Measurements from ENCODE around the gene TEX261.

TEX261 gene

GRCh38 chr2:70961648-70961994, 33.1 kb downstream of the TEX261 start:
- no peak for DNase-seq (ENCODE audit: extremely low read depth, low read depth)
- no peak overlapping the region for H3K4me3 ChIP-seq (replicated peaks; ENCODE audit: low read depth, low read length)
- no peak for TF ChIP-seq CTCF (IDR thresholded peaks at IDR 0.05; ENCODE audit: low read depth, low read length, missing control alignments)

GRCh38 chr2:70960833-70961647, 33.6 kb downstream of the TEX261 start:
- no peak for TF ChIP-seq CTCF (IDR thresholded peaks at IDR 0.05; ENCODE audit: low read depth, low read length, missing control alignments)
- no peak for DNase-seq (ENCODE audit: extremely low read depth, low read depth)
- no peak overlapping the region for H3K4me3 ChIP-seq (replicated peaks; ENCODE audit: low read depth, low read length)

GRCh38 chr2:70959851-70960832, 34.5 kb downstream of the TEX261 start:
- no peak overlapping the region for H3K4me3 ChIP-seq (replicated peaks; ENCODE audit: low read depth, low read length)
- peak; percentile 14 for TF ChIP-seq CTCF (IDR thresholded peaks at IDR 0.05; ENCODE audit: low read depth, low read length, missing control alignments)
- DNase-seq (ENCODE audit: extremely low read depth, low read depth), result no peak

GRCh38 chr2:70959271-70959761, 35.4 kb downstream of the TEX261 start:
- TF ChIP-seq CTCF (IDR thresholded peaks at IDR 0.05; ENCODE audit: low read depth, low read length, missing control alignments), result no peak
- no peak overlapping the region for H3K4me3 ChIP-seq (replicated peaks; ENCODE audit: low read depth, low read length)
- no peak for DNase-seq (ENCODE audit: extremely low read depth, low read depth)

GRCh38 chr2:70958759-70959158, 35.9 kb downstream of the TEX261 start:
- no peak for TF ChIP-seq CTCF (IDR thresholded peaks at IDR 0.05; ENCODE audit: low read depth, low read length, missing control alignments)
- DNase-seq (ENCODE audit: extremely low read depth, low read depth), result no peak
- H3K4me3 ChIP-seq (replicated peaks; ENCODE audit: low read depth, low read length), result no peak overlapping the region

- no peak for DNase-seq (ENCODE audit: extremely low read depth, low read depth)
- H3K4me3 ChIP-seq (replicated peaks; ENCODE audit: low read depth, low read length), result no peak overlapping the region
- TF ChIP-seq CTCF (IDR thresholded peaks at IDR 0.05; ENCODE audit: low read depth, low read length, missing control alignments), result no peak
Observed at GRCh38 chr2:70957798-70958197, 36.9 kb downstream of the TEX261 start.
